HG03039 (cell line): ENCODE measurements around the gene C16orf92.

Experiments
- ATAC-seq: cut with Tn5 transposase; IDR thresholded peaks from one replicate; pipeline ENCODE4 v1.9.1; 2021; ENCODE audit warnings: mild to moderate bottlenecking, moderate library complexity; ENCODE audit not compliant: unreplicated experiment

C16orf92 gene

GRCh38 chr16:29988346-29989075 is 34.5 kb upstream of the C16orf92 start:
- no peak for ATAC-seq

DNA sequence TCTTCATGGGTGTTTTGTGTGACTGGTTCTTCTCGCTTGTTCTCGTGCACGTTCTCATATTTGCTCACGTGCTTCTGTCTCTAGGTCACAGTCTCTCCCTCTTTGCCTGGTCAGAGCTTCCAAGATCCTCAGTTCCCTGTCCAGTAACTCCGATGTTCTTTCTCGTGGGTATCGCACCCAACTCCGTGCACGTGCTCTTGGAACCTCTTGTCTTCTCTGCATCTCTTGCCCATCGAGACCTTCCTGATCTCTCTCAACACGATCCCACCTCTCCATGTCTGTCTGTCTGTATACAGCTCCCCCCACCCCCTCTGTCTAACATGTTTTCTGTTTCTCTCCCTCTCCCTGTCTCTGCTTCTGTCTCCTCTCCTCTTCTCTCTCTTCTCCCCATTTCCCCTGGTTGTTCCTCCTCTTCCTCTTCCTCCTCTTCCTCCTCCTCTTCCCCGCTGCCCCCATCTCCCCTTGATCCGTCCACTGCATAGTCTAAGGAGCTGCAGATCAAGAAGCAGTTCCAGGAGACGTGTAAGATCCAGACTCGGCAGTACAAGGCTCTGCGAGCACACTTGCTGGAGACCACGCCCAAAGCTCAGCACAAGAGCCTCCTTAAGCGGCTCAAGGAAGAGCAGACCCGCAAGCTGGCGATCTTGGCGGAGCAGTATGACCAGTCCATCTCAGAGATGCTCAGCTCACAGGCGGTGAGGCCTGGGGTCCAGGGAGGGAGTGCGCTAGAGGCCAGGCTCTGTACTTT is 33.7 kb upstream of the C16orf92 start:
- no peak for ATAC-seq

GRCh38 chr16:29990034-29990433 is 33.0 kb upstream of the C16orf92 start:
- ATAC-seq = no peak

GRCh38 chr16:29990883-29991570 is 32.0 kb upstream of the C16orf92 start:
- ATAC-seq = no peak

DNA sequence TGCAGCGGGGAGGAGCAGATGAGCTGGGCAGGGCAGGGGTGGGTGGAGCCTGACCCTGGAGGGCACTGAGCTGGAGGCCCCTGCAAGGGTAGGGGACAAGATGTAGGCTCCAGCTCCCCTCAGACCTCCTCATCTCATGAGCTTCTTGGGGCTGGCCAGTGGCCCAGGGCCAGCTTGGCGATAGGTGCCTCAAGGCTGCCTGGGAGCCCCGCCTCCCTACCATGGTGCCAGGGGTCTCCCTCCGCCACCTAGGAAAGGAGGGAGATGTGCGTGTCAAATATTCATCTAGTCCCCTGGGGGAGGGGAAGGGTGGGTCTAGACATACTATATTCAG is 31.5 kb upstream of the C16orf92 start:
- no peak for ATAC-seq

- ATAC-seq = no peak
Observed at GRCh38 chr16:29992344-29992967, 30.5 kb upstream of the C16orf92 start.

GRCh38 chr16:29993191-29993902 is 29.7 kb upstream of the C16orf92 start:
- ATAC-seq = no peak

- no peak for ATAC-seq
Observed at GRCh38 chr16:29993903-29994599, 28.9 kb upstream of the C16orf92 start.

GRCh38 chr16:29994600-29995323 is 28.2 kb upstream of the C16orf92 start:
- peak; percentile 23 for ATAC-seq

DNA sequence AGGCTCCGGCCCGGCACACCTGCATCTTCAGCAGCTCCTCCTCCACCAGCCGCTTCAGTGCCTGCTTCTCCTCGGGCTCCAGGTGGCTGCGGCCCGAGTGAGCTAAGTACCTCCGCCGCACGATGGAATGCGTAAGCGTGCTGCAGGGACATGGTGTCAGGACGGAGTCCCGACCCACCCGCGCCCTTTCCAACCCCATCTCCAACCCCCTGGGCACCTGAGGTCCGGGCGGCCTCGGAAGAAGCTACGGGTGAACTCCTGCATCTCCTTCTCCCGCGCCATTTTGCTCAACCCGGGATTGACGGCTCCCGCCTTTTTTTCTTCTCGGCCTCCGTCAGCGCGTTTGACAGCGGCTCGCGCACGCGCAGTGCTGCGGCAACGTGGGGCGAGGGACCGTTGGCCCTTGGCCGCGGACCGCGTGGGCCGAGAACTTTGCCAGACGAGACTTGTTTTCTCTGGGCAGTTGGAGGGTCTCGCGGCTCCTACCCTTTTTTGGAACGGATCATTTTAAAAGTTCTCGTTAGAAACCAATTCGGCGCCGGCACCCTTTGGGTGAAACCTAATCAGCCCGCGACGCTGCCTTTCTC is 27.6 kb upstream of the C16orf92 start, which contains the start of gene HIRIP3:
TSS of gene HIRIP3 (minus strand) at position 294 of the 587 bp plus-strand sequence. CDS start at position 282, 12 bp downstream.
- peak; percentile 43 for ATAC-seq

DNA sequence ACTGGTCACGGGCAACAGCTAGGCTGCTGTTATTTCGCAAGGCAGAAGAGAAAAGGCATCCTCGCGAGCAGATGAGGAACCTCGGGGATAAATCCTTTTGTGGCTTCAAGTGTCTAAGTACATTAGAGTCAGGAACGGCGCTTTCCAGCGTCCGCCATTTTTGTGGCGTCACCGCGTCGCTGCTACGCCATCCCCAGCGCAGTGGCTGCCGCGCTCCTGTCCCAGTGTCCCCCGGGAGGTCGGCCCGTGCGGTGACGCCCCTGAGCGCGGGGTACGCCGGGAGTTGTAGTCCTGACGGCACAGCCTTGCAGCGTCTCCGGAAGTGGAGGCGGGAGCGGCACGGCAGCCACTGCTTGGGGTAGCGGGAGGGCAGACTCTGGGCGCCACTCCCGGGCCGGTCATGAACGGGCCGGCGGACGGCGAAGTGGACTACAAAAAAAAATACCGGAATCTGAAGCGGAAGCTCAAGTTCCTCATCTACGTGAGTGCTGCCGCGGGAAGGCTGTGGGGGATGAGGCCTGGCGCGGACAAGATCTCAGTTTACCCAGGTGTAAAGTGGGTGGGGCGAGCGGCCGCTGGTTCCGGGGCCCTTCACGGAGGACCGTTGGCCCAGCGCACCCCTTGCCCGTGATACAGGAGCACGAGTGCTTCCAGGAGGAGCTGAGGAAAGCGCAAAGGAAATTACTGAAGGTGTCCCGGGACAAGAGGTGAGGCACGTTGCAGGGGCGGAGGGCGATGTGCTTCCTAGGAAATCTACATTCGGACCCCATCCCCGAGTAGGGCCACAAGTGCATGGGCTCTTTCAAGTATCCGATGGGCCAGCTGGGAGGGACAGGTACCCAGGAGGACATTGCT is 26.9 kb upstream of the C16orf92 start, which contains the start of gene INO80E:
TSS of gene INO80E (plus strand) at position 331 of the 855 bp plus-strand sequence. CDS start at position 401, 70 bp downstream.
- peak; percentile 83 for ATAC-seq

DNA sequence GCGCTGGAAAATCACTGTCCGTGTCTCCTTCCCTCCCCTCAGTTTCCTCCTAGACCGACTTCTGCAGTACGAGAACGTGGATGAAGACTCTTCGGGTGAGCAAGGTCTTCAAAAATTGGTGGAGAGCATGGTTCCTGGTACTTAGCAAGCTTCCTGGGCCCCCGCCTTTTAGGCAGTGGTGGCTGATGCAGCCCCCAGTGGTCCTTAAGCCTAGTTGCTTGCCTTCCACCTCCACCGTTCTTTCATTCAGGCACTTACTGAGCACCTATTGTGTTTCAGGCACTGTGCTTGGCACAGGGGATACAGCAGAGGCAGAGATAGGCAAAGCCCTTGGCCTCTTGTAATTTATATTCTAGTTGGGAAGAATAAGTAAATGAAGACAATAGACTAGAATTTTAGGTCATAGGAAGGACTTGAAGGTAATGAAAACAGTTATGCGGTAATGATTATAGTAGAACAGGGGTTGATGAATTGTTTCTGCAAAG is 26.2 kb upstream of the C16orf92 start:
- no peak for ATAC-seq

DNA sequence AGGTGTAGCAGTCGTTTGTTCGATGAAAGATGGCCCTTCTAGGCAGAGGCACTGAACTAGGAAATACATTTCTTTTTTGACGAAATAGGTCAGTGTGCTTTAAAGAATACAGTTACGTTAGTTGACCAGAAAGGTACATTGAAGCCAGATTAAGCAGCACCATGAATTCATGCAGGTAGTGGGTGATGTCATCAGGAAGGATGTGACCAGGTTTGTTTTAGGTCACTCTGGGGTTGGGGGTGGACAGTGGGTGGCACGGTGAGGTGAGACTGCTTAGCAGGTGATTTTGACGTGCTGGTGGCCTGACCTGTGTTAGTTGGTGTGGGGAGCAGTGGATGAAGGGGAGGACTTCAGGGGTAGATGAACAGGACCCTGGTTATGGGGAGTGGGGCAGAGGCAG is 23.4 kb upstream of the C16orf92 start:
- no peak for ATAC-seq

- ATAC-seq = no peak
Observed at GRCh38 chr16:30000735-30001631, 22.0 kb upstream of the C16orf92 start.

GRCh38 chr16:30002614-30003346 is 20.2 kb upstream of the C16orf92 start:
- ATAC-seq = no peak
